GM08714 (cell line): ENCODE measurements around the gene ARID1B.

Experiments used
- H3K4me3 ChIP-seq: fragments of 200-500 bp; sonication (Bioruptor generic); 2 replicates; pipeline ENCODE4 v1.5.1; 2014; ENCODE audit warnings: mild to moderate bottlenecking, low read length, inconsistent platforms
- ZNF274 ChIP-seq: IDR thresholded peaks from 2 replicates; pipeline ENCODE4 v1.6.1; 2012; ENCODE audit warnings: mild to moderate bottlenecking, low read depth, low read length

ARID1B gene

GRCh38 chr6:156887623-156888269, 110.6 kb downstream of the ARID1B start:
- TF ChIP-seq ZNF274, result no peak
- no peak overlapping the region for H3K4me3 ChIP-seq

DNA sequence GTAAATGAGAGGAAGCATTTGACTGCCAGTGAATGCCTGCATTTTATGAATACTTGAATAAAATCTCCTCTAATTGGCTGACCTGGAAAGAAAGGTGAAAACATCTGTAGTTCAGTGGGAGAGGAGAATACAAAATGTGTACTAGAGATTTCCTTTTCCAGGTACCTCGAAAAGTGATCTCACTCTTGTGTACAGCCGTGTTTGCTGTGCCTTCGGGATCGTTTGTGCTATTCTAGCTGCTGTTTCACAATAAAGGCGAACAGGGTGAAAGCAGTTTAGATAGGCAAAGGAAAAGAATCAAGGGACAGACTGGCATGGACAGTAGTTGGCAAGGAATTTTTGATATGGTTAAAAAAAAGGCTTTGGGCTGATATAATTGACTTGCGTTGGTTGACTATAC, 112.3 kb downstream of the ARID1B start:
- no peak overlapping the region for H3K4me3 ChIP-seq
- TF ChIP-seq ZNF274, result no peak

DNA sequence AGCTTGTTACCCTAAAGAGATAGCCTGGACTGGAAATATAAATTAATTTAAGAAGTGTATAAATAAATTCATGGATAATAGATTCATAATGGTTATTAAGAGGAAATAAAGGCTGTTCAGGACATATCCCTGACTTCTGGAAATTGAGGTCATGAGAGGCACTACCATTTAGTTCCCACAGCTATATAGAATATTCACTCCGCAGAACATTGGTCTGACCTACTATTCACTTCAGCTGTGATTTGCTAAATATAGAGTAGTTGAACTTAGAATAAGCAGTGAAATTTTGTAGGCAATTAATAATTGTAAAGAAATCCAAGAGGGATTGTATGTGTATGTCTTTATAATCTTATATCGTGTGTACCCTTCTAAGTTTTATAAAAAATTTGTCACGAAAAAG, 112.8 kb downstream of the ARID1B start:
- TF ChIP-seq ZNF274, result no peak
- no peak overlapping the region for H3K4me3 ChIP-seq

- TF ChIP-seq ZNF274, result no peak
- no peak overlapping the region for H3K4me3 ChIP-seq
Observed at GRCh38 chr6:156890627-156891314, 113.6 kb downstream of the ARID1B start.

- H3K4me3 ChIP-seq, result no peak overlapping the region
- TF ChIP-seq ZNF274, result no peak
Observed at GRCh38 chr6:156897907-156898531, 120.8 kb downstream of the ARID1B start.

DNA sequence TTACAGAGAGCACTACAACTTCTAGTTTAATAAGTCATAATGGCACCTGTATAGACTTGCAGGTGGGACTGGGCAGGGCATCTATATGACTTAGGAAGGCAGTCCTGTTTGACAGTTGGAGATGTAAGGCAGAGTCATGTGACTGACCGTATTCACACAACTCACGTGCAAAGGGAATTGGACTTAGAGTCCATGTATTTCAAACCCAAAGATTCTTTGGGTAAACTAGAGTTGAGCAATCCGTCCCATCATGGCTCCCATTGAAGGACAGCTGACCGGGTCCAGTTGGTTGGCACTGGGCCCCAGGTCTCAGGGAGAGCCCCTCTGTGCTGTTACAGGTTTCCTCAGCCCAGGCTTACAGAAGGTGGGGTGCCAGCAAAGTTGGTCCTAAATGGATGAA, 121.9 kb downstream of the ARID1B start:
- no peak overlapping the region for H3K4me3 ChIP-seq
- no peak for TF ChIP-seq ZNF274

DNA sequence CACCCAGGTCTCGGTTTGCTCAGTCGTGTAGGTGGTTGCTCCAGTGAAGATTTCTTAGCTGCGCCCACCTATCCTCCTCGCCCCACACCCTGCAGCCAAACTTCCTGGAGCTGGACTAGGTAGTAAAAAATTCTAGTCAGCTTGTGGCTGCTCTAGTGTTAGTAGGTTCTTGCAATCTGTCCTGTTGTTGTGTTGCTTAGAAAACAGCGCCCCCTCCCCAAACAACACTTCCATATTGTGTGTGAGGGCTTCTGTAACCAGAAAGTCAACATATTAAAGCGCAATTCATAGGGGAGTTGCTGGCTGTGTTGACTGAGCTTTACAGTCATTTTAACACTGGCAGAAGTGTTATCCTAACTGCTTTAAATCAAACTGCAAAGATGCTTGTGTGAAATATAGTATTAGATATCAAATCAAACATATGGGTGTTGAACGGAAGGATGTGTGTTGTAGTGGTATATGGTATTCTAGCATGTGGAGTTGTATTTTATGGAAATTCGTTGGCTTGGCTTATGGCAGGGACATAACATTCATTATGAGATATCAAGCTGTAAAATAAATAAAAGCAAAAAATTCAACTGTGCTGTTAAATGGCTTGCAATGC, 122.5 kb downstream of the ARID1B start:
- TF ChIP-seq ZNF274, result no peak
- H3K4me3 ChIP-seq, result no peak overlapping the region

DNA sequence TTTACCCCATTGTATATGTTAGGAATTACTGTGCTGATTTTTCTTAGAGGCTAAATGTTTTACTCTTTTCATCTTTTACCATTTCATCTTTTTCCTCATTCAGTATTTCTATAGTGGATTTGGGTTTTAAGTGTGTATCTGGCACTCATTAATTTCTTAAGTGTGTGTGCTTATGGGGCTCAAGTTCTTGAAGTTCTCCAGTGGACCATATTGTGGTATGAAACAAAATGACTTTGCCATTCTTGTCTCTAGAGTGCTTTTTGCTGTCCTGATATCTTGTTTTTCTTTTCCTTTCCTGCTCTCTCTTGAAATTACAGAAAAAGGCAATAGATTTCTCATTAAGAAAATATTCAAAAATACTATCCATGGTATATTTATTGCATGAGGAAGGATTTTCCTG, 123.1 kb downstream of the ARID1B start:
- TF ChIP-seq ZNF274, result no peak
- H3K4me3 ChIP-seq, result no peak overlapping the region

DNA sequence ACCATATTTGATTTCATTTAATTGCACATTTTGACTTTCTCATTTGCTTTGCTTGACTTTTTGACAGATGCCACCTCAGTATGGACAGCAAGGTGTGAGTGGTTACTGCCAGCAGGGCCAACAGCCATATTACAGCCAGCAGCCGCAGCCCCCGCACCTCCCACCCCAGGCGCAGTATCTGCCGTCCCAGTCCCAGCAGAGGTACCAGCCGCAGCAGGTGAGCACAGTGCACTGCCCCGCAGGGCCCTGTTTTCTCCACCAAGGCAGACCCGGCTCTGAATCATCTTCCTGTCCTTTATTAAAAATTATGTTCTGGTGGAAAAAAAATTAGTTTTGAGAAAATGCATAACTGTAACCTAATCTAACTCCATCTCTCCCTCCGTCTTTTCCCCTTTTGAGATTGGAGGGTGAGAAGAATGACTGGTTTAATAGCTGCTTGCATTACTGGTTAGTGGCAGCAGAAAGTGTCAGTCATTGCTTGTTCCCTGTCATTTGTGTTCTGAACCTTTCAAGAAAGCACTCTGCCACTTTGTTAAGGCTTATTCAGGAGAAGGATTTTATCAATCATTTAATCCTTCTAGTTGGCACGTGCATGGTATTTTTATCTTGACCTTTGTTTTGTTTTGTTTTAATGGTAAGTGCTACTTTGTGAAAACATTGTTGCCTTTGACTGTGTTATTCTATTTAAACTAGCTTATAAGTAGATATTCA, 124.3 kb downstream of the ARID1B start:
- no peak overlapping the region for H3K4me3 ChIP-seq
- TF ChIP-seq ZNF274, result no peak

DNA sequence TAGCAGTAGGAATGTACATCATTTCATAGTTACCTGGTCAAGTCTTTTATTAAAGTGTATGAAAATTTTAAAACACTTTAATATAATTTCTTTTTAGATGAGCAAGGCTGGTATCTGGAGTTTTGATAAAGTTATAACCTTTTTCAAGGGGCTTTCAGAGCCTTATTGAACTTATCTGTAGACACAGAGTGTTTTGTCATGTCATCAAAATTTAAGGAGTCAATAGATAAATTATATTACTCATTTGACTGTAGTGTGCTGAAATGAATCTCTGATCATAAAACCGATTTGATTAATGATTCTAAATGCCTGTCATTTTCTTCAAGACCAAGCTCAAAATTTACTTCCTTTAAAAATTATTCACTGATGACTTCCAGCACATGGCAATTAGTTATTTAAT, 125.6 kb downstream of the ARID1B start:
- TF ChIP-seq ZNF274, result no peak
- no peak overlapping the region for H3K4me3 ChIP-seq

DNA sequence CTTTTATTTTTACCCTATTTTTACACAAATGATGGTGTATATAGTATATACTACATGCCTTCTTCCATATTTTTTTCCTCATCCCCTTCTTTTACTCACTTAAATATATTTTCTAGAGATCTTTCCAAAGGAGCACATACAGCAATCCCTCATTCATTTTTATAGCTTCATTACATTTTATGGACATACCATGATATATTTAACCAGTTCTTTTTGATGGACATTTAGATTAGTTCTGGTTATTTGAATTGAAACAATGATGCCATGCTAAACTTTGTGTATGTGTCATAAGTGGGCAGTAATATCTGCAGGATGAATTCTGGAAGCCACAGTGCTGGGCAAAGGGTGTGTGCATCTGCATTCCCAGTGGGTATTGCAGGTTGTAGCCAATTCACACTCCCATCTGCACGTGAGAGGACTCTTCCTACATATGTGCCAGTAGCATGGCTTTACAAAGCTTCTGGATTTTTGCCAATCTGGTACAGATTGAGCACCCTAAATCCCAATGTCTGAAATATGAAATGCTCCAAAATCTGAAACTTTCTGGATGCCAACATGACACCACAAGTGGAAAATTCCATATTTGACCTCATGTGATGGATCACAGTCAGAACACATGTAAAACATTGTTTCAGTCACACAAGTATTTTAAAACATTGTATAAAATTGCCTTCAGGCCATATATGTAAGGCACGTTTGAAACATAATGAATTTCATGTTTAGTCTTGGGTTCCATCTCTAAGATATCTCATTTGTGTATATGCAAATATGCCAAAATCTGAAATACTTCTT, 127.2 kb downstream of the ARID1B start:
- no peak for TF ChIP-seq ZNF274
- no peak overlapping the region for H3K4me3 ChIP-seq

DNA sequence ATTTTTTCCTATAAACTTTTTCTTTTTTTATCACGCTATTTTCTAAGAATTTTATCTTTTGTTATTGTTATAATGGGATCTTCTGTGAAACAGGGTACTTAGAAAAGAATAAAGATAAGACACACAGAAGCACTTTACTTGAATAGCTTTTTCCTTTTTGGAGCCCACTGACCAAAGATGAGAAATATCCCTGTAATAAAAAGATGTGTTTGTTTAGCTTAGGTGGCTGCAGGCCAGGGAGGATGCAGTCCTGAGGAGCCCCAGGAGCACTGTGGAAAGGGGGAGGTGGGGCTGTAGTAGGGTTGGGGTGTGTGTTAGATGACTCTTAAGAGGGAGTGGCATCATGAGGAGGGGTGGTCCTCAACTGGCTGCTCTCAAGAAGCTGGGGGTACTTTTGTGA, 128.6 kb downstream of the ARID1B start:
- no peak overlapping the region for H3K4me3 ChIP-seq
- TF ChIP-seq ZNF274, result no peak

DNA sequence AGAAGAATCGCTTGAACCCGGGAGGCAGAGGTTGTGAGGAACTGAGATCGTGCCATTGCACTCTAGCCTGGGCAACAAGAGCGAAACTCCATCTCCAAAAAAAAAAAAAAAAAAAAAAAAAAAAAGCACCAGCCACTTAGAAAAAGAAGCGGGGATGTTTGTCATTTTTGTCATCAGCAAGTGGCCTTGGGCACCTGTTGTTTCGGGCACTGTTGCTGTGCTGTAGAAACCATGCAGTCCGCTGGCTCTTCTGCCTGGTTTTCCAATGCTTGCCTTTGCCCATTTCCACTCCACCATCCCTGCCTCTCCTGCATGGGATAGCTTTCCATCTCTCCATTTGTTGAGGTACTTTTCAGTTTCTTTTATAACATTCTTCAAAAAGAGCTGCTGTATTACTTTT, 129.3 kb downstream of the ARID1B start:
- no peak for TF ChIP-seq ZNF274
- H3K4me3 ChIP-seq, result no peak overlapping the region
